Neural cell (in vitro differentiated cells): Measurements from ENCODE around the gene GFAP. TPM values are rescaled to one million over a fixed set of nuclear protein-coding genes. Genes with fewer than 3 reads are reported as not detected.

ENCODE experiments used
- H2AFZ ChIP-seq: fragments of 200-600, 300-800 bp; sonication (generic), shearing (Covaris generic); 2 replicates; pipeline ENCODE4 v1.6.0; 2014; ENCODE audit warnings: low read depth, mild to moderate bottlenecking, antibody characterized with exemption, low read length, moderate library complexity
- H3F3A ChIP-seq: fragments of 200-600 bp; shearing (Covaris generic); 2 replicates; pipeline ENCODE4 v1.6.1; 2016; ENCODE audit warnings: mild to moderate bottlenecking, moderate library complexity, mixed read lengths, antibody characterized with exemption, low read length; ENCODE audit not compliant: insufficient read depth, poor library complexity, severe bottlenecking
- H3K27ac ChIP-seq: fragments of 200-600, 300-800 bp; sonication (generic), shearing (Covaris generic); 2 replicates; pipeline ENCODE4 v1.5.1; 2014; ENCODE audit warnings: mild to moderate bottlenecking, low read length, moderate library complexity
- H3K27me3 ChIP-seq: fragments of 300-800, 200-600 bp; sonication (generic), shearing (Covaris generic); 2 replicates; pipeline ENCODE4 v1.6.0; 2014; ENCODE audit warnings: mild to moderate bottlenecking, low read depth, low read length, moderate library complexity; ENCODE audit not compliant: insufficient read depth
- H3K36me3 ChIP-seq: fragments of 300-800, 200-600 bp; sonication (generic), shearing (Covaris generic); 2 replicates; pipeline ENCODE4 v1.5.1; 2014; ENCODE audit warnings: mild to moderate bottlenecking, antibody characterized with exemption, low read length, moderate library complexity; ENCODE audit not compliant: insufficient read depth
- H3K4me2 ChIP-seq: fragments of 300-800, 200-600 bp; sonication (generic), shearing (Covaris generic); 2 replicates; pipeline ENCODE4 v1.6.0; 2014; ENCODE audit warnings: mild to moderate bottlenecking, low read length
- H3K4me3 ChIP-seq: fragments of 300-800, 200-600 bp; sonication (generic), shearing (Covaris generic); 2 replicates; pipeline ENCODE4 v1.5.1; 2014; ENCODE audit warnings: mild to moderate bottlenecking, low read length, moderate library complexity
- H3K79me2 ChIP-seq: fragments of 200-600 bp; shearing (Covaris generic); replicated peaks from 2 replicates; pipeline ENCODE4 v1.6.0; 2014; ENCODE audit warnings: mild to moderate bottlenecking, low read length, moderate library complexity; ENCODE audit not compliant: insufficient read depth
- H3K9ac ChIP-seq: fragments of 300-800, 200-600 bp; sonication (generic), shearing (Covaris generic); 2 replicates; pipeline ENCODE4 v1.6.1; 2016; ENCODE audit warnings: mild to moderate bottlenecking, low read length, mixed read lengths
- H3K9me2 ChIP-seq: fragments of 200-600 bp; shearing (Covaris generic); 2 replicates; pipeline ENCODE4 v1.6.1; 2016; ENCODE audit warnings: mild to moderate bottlenecking, low read length, mixed read lengths; ENCODE audit not compliant: insufficient read depth
- H3K9me3 ChIP-seq: fragments of 200-600, 300-800 bp; sonication (generic), shearing (Covaris generic); 2 replicates; pipeline ENCODE4 v1.6.1; 2016; ENCODE audit warnings: mild to moderate bottlenecking, mixed run types, low read length, moderate library complexity, mixed read lengths
- H4K20me1 ChIP-seq: fragments of 200-600 bp; shearing (Covaris generic); 2 replicates; pipeline ENCODE4 v1.6.1; 2016; ENCODE audit warnings: mild to moderate bottlenecking, mixed run types; ENCODE audit not compliant: insufficient read depth
- CTCF ChIP-seq: fragments of 450-650 bp; IDR thresholded peaks from 2 replicates; pipeline ENCODE4 v1.5.1; 2014; ENCODE audit warnings: antibody characterized with exemption, mild to moderate bottlenecking, moderate library complexity; ENCODE audit not compliant: poor library complexity, severe bottlenecking
- EP300 ChIP-seq: fragments of 450-650 bp; conservative IDR thresholded peaks from 2 replicates; pipeline ENCODE4 v1.6.1; 2014; ENCODE audit warnings: antibody characterized with exemption, mild to moderate bottlenecking, moderate library complexity; ENCODE audit not compliant: poor library complexity, severe bottlenecking
- EZH2 ChIP-seq: fragments of 200-600, 300-800 bp; shearing (Covaris generic), sonication (generic); IDR thresholded peaks from 2 replicates; pipeline ENCODE4 v1.6.1; 2014; ENCODE audit warnings: antibody characterized with exemption, low read length, borderline replicate concordance, mild to moderate bottlenecking; ENCODE audit not compliant: insufficient read depth, poor library complexity, severe bottlenecking
- MXI1 ChIP-seq: fragments of 450-650 bp; conservative IDR thresholded peaks from 2 replicates; pipeline ENCODE4 v1.6.1; 2014; ENCODE audit warnings: antibody characterized with exemption, mild to moderate bottlenecking; ENCODE audit not compliant: poor library complexity, severe bottlenecking
- POLR2AphosphoS5 ChIP-seq: IDR thresholded peaks from 2 replicates; pipeline ENCODE4 v1.6.1; 2012
- RAD21 ChIP-seq: fragments of 450-650 bp; conservative IDR thresholded peaks from 2 replicates; pipeline ENCODE4 v1.6.1; 2014; ENCODE audit warnings: antibody characterized with exemption, mild to moderate bottlenecking, moderate library complexity
- REST ChIP-seq: IDR thresholded peaks from 2 replicates; pipeline ENCODE4 v1.6.1; 2012; ENCODE audit warnings: borderline replicate concordance
- SMC3 ChIP-seq: fragments of 450-650 bp; conservative IDR thresholded peaks from 2 replicates; pipeline ENCODE4 v1.6.1; 2014; ENCODE audit warnings: antibody characterized with exemption, mild to moderate bottlenecking, moderate library complexity; ENCODE audit not compliant: poor library complexity
- TAF1 ChIP-seq: IDR thresholded peaks from 2 replicates; pipeline ENCODE4 v1.6.1; 2012; ENCODE audit warnings: low read depth
- polyA plus RNA-seq: library from polyadenylated mRNA; depleted of rRNA; stranded (reverse); fragments of >200 nt; gene quantifications from 2 replicates; pipeline ENCODE4 v1.2.3, GENCODE V29; 2014

Gene GFAP
- polyA plus RNA-seq, 1 donor from 2014 or later, result not detected

- H2AFZ ChIP-seq, result no peak overlapping the region
- H3K36me3 ChIP-seq, result no peaks in the 10 kb centered on the region
- peaks cover 14% of the 10 kb centered on the region for H3K79me2 ChIP-seq
- no peak overlapping the region for H3K4me3 ChIP-seq
- TF ChIP-seq EP300 (no peak), EZH2 (no peak), CTCF (no peak)
- no peak overlapping the region for H3K4me2 ChIP-seq
- no peaks in the 10 kb centered on the region for H3F3A ChIP-seq
- no peaks in the 10 kb centered on the region for H3K9me2 ChIP-seq
- no peaks in the 10 kb centered on the region for H3K27me3 ChIP-seq
- no peaks in the 10 kb centered on the region for H3K9me3 ChIP-seq
- no peak overlapping the region for H3K27ac ChIP-seq
- H3K9ac ChIP-seq, result no peak overlapping the region
- H4K20me1 ChIP-seq, result no peaks in the 10 kb centered on the region
Observed at GRCh38 chr17:44900894-44901293, 14.4 kb downstream of the GFAP start.

GRCh38 chr17:44899074-44899782, 16.1 kb downstream of the GFAP start, which contains the start of gene EFTUD2:
EFTUD2 (minus strand) TSS chr17:44899445; CDS start chr17:44894521, 4,924 bp downstream.
- Histone ChIP-seq H3K27me3 (no peaks in the 10 kb centered on the region), H3F3A (no peaks in the 10 kb centered on the region), H3K27ac (peak within 1 kb of the TSS; percentile 90), H3K9me2 (no peaks in the 10 kb centered on the region), H4K20me1 (no peaks in the 10 kb centered on the region), H3K36me3 (no peaks in the 10 kb centered on the region), H3K9me3 (no peaks in the 10 kb centered on the region), H3K9ac (peak within 1 kb of the TSS; percentile 81), H3K4me2 (peak within 1 kb of the TSS; percentile 99), H3K4me3 (peak within 1 kb of the TSS; percentile 84), H3K79me2 (peaks cover 20% of the 10 kb centered on the region), H2AFZ (peak within 1 kb of the TSS; percentile 71)
- TF ChIP-seq REST, result peak; percentile 48
- TF ChIP-seq SMC3, result peak; percentile 69
- TF ChIP-seq TAF1, result peak; percentile 24
- peak; percentile 83 for TF ChIP-seq POLR2AphosphoS5
- peak; percentile 99 for TF ChIP-seq MXI1
- TF ChIP-seq EZH2, result no peak
- no peak for TF ChIP-seq CTCF
- TF ChIP-seq EP300, result peak; percentile 88
- peak; percentile 44 for TF ChIP-seq RAD21
